CD4-positive, alpha-beta T cell (primary cell): ENCODE data around the gene MATN1. TPM values are rescaled to one million over a fixed set of nuclear protein-coding genes. Genes with fewer than 3 reads are reported as not detected.

Experiments used
- ATAC-seq: fragments of 200-7000 bp; cut with Tn5 transposase; one replicate; pipeline ENCODE4 v1.10.0; 2022; ENCODE audit warnings: mild to moderate bottlenecking; ENCODE audit not compliant: poor library complexity
- CTCF ChIA-PET: fragments of 350-600 bp; sonication (Branson Sonifier 250); formaldehyde crosslinking; loops from one replicate; lab custom pipeline; 2021; ENCODE audit warnings: antibody characterized with exemption, inconsistent platforms; lab: Charles Lee
- POLR2A ChIA-PET: fragments of 350-600 bp; sonication (Branson Sonifier 250); formaldehyde crosslinking; loops from one replicate; lab custom pipeline; 2021; ENCODE audit warnings: antibody characterized with exemption, inconsistent platforms; lab: Charles Lee
- DNase-seq, 14 experiments: peaks; one replicate each; pipeline ENCODE4 v3.0.0-alpha.2; 2013 to 2020; ENCODE audit warnings: mixed read lengths in 2 of 14
- H3K27ac ChIP-seq, 2 donors: one replicate each; pipeline versions ENCODE4 v1.5.1 to v1.7.0; 2013; ENCODE audit warnings: low read length in 2 of 2, low read depth in 1 of 2, mild to moderate bottlenecking in 1 of 2
- H3K27me3 ChIP-seq, 2 experiments: 1 replicate in 1 of 2; 2 replicates in 1 of 2; pipeline versions ENCODE4 v1.6.1 to v1.7.0; 2013; ENCODE audit warnings: low read length in 2 of 2, control low read depth in 1 of 2, mild to moderate bottlenecking in 1 of 2, moderate library complexity in 1 of 2; ENCODE audit not compliant: insufficient read depth in 2 of 2, control insufficient read depth in 1 of 2
- H3K36me3 ChIP-seq: one replicate; pipeline ENCODE4 v1.6.1; 2013; ENCODE audit warnings: low read length, control low read depth; ENCODE audit not compliant: insufficient read depth
- H3K4me1 ChIP-seq: one replicate; pipeline ENCODE4 v1.6.1; 2013; ENCODE audit warnings: low read length, control low read depth; ENCODE audit not compliant: insufficient read depth
- H3K4me3 ChIP-seq: one replicate; pipeline ENCODE4 v1.5.1; 2013; ENCODE audit warnings: mild to moderate bottlenecking, low read length, moderate library complexity
- H3K9me3 ChIP-seq, 2 experiments: 1 replicate in 1 of 2; 2 replicates in 1 of 2; pipeline versions ENCODE4 v1.6.1 to v1.7.0; 2013; ENCODE audit warnings: low read length in 2 of 2, mild to moderate bottlenecking in 2 of 2, control low read depth in 1 of 2, moderate library complexity in 1 of 2; ENCODE audit not compliant: control insufficient read depth in 1 of 2, insufficient read depth in 1 of 2
- H3K27ac Mint-ChIP-seq: one replicate; pipeline ENCODE4 v1.8.0; 2020; ENCODE audit warnings: mixed read lengths
- H3K27me3 Mint-ChIP-seq: one replicate; pipeline ENCODE4 v1.8.0; 2021; ENCODE audit warnings: mixed read lengths
- H3K36me3 Mint-ChIP-seq: one replicate; pipeline ENCODE4 v1.8.0; 2021; ENCODE audit warnings: low read depth, mixed read lengths
- H3K4me1 Mint-ChIP-seq: one replicate; pipeline ENCODE4 v1.8.0; 2021; ENCODE audit warnings: low read depth, mixed read lengths
- H3K4me3 Mint-ChIP-seq: one replicate; pipeline ENCODE4 v1.8.0; 2020; ENCODE audit warnings: mild to moderate bottlenecking, mixed read lengths
- H3K9me3 Mint-ChIP-seq: one replicate; pipeline ENCODE4 v1.8.0; 2020; ENCODE audit warnings: mixed read lengths
- CTCF ChIP-seq: fragments of 200-600 bp; IDR thresholded peaks from one replicate; pipeline ENCODE4 v1.8.0; 2022; ENCODE audit warnings: antibody characterized with exemption, mild to moderate bottlenecking
- intact Hi-C, 2 experiments: fragments of 100-400 bp; cut with DNase I in 1 of 2; cut with micrococcal nuclease in 1 of 2; formaldehyde crosslinking; loops; one replicate each; pipeline versions ENCODE4 v1.15.1 to v1.9.0; 2023 to 2025; cut with DNase I, micrococcal nuclease
- total RNA-seq, 174 experiments: library from RNA in 2 of 174; stranded (reverse) in 2 of 174; gene quantifications; one replicate each; pipeline ENCODE4 v1.2.3 and lab custom pipeline; 2021 to 2026

Gene MATN1
- total RNA-seq, 2 experiments from 2014 or later, result 2.5 to 2.7 TPM

- no peak for DNase-seq
- no peak overlapping the region for H3K4me3 Mint-ChIP-seq
- intact Hi-C loops, result no loop called here
- no peak overlapping the region for H3K27ac ChIP-seq
- H3K27me3 ChIP-seq, result peaks cover 24 to 52% of the 10 kb centered on the region in 2 experiments
- H3K27me3 Mint-ChIP-seq, result peaks cover 57% of the 10 kb centered on the region
- no peaks in the 10 kb centered on the region for H3K4me1 Mint-ChIP-seq
- H3K9me3 ChIP-seq, result peaks cover 0 to 14% of the 10 kb centered on the region in 2 experiments
- H3K4me1 ChIP-seq, result peaks cover 15% of the 10 kb centered on the region
- no peaks in the 10 kb centered on the region for H3K36me3 ChIP-seq
- H3K9me3 Mint-ChIP-seq, result no peaks in the 10 kb centered on the region
- POLR2A ChIA-PET, result no interaction called here
- H3K4me3 ChIP-seq, result no peak overlapping the region
- CTCF ChIA-PET, result no interaction called here
- TF ChIP-seq CTCF, result no peak
- ATAC-seq, result no peak
- H3K27ac Mint-ChIP-seq, result no peak overlapping the region
- H3K36me3 Mint-ChIP-seq, result no peaks in the 10 kb centered on the region
These were observed 39.1 kb downstream of the MATN1 start for GRCh38 chr1:30684259-30684658.

GRCh38 chr1:30683699-30684098 lies 39.7 kb downstream of the MATN1 start:
- no peaks in the 10 kb centered on the region for H3K36me3 ChIP-seq
- peaks cover 24 to 52% of the 10 kb centered on the region in 2 experiments for H3K27me3 ChIP-seq
- TF ChIP-seq CTCF, result no peak
- H3K4me3 ChIP-seq, result no peak overlapping the region
- H3K9me3 Mint-ChIP-seq, result no peaks in the 10 kb centered on the region
- H3K4me1 ChIP-seq, result peaks cover 15% of the 10 kb centered on the region
- H3K4me3 Mint-ChIP-seq, result no peak overlapping the region
- DNase-seq (no peak), ATAC-seq (no peak)
- H3K9me3 ChIP-seq, result peaks cover 0 to 16% of the 10 kb centered on the region in 2 experiments
- no peak overlapping the region for H3K27ac ChIP-seq
- POLR2A ChIA-PET, result no interaction called here
- H3K27ac Mint-ChIP-seq, result no peak overlapping the region
- no peaks in the 10 kb centered on the region for H3K36me3 Mint-ChIP-seq
- CTCF ChIA-PET, result no interaction called here
- H3K4me1 Mint-ChIP-seq, result no peaks in the 10 kb centered on the region
- intact Hi-C loops, result no loop called here
- H3K27me3 Mint-ChIP-seq, result peaks cover 60% of the 10 kb centered on the region

GRCh38 chr1:30682396-30683275 lies 40.7 kb downstream of the MATN1 start:
- no peaks in the 10 kb centered on the region for H3K4me1 Mint-ChIP-seq

More at GRCh38 chr1:30682396-30683275, 40.7 kb downstream of the MATN1 start:
- Mint-ChIP-seq H3K27me3 (peaks cover 69% of the 10 kb centered on the region), H3K36me3 (no peaks in the 10 kb centered on the region), H3K4me3 (no peak overlapping the region), H3K27ac (no peak overlapping the region), H3K9me3 (no peaks in the 10 kb centered on the region)
- no peak for DNase-seq
- CTCF ChIA-PET, result no interaction called here
- POLR2A ChIA-PET, result no interaction called here
- Histone ChIP-seq H3K4me3 (no peak overlapping the region), H3K27me3 (peaks cover 30 to 52% of the 10 kb centered on the region in 2 experiments), H3K9me3 (peaks cover 0 to 16% of the 10 kb centered on the region in 2 experiments), H3K4me1 (peaks cover 15% of the 10 kb centered on the region), H3K36me3 (no peaks in the 10 kb centered on the region), H3K27ac (no peak overlapping the region)
- intact Hi-C loops, result no loop called here
- TF ChIP-seq CTCF, result no peak
- no peak for ATAC-seq
